Measurements from ENCODE around the gene KRT17. TPM values are rescaled to one million over a fixed set of nuclear protein-coding genes. Genes with fewer than 3 reads are reported as not detected.

The KRT17 gene
- total and polyA plus RNA-seq, 9 of the 15 experiments (the other 6 are each of a cell fraction or from before 2014, with no cell fraction given) = 0.23 to 0.25 TPM; not detected in 7

DNA sequence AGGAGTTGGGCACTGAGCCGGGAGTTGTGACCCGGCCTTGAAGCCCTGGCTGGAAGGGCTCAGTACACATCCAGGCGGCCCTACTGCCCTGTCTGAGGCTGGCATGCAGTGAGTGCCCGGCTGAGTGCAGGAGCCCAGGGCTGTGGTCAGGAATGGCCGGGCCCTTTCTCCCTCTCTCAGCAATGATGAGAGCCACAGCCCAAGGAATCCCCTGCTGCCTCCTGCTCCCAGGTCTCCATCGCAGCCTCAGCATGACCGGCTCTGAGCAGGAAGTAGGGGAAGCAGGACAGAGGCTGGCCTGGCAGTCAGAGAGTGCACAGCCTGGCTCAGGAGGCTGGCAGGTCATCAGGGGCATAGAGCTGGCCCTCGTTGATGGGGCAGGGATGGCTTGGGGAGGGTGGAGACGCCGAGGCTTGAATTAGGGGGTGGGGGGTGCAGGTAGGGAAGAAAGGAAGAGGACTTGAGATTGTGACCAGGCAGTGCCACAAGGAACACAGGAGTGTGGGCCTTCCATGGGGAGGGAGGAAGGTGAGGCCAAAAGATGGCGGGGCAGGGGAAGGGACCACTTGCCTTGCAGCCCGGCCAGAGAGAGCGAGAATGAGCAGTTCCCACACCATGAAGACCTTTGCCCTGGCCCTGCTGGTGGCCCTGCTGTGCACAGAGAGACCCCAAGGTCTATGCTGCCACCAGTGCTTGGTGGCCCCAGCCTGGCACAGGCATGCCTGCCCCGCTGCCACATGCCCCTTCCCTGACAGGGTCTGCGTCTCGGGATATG is 32.1 kb upstream of the KRT17 start:
- ChIA-PET POLR2A (interaction anchor here (0.6 kb wide), 2 partner anchors 77 to 174 kb away, joined by 3 read pairs; no protein-coding TSS in a partner anchor), CTCF (ENCODE audit: low intra/inter-chr PET ratio) (interaction anchor here (0.6 kb wide), 1 partner anchor 837 kb away, joined by 3 read pairs; no protein-coding TSS in a partner anchor)
- Histone ChIP-seq H3K4me2 (ENCODE audit: insufficient read depth, low read length) (no peak overlapping the region), H3K4me3 (no peak overlapping the region), H3K36me3 (ENCODE audit: control insufficient read depth, insufficient read depth, low read length) (no peaks in the 10 kb centered on the region), H2AFZ (ENCODE audit: low read depth, low read length) (no peak overlapping the region), H3K9me3 (replicated peaks; ENCODE audit: control insufficient read depth, insufficient read depth, low read depth, low read length) (no peaks in the 10 kb centered on the region), H3K27me3 (ENCODE audit: control insufficient read depth in 2 of 2, insufficient read depth in 2 of 2, low read length in 2 of 2) (peaks cover 2 to 20% of the 10 kb centered on the region in 2 experiments; a peak in 2 of 5 replicates), H3K9me1 (ENCODE audit: control insufficient read depth, insufficient read depth, low read length) (no peaks in the 10 kb centered on the region), H3K79me2 (ENCODE audit: control insufficient read depth, insufficient read depth, low read length) (no peaks in the 10 kb centered on the region), H4K20me1 (replicated peaks; ENCODE audit: control insufficient read depth, insufficient read depth, low read length) (0 out of 2 replicates have a peak, but pooled peaks cover 3% of the 10 kb centered on the region), H3K9ac (ENCODE audit: insufficient read depth in 1 of 2, low read depth in 2 of 2, low read length in 2 of 2) (peak overlapping the region in 1 of 2 experiments; percentile 19; a peak in 1 of 4 replicates), H3K27ac (ENCODE audit: extremely low read depth, low read depth, low read length) (no peak overlapping the region), H3K4me1 (replicated peaks in 1 of 2; ENCODE audit: control insufficient read depth in 2 of 2, insufficient read depth in 2 of 2, low read length in 2 of 2) (peaks cover 0 to 40% of the 10 kb centered on the region in 2 experiments; a peak in 2 of 5 replicates)
- FAIRE-seq = no peak
- ATAC-seq = no peak
- intact Hi-C loops (cut with micrococcal nuclease) = no loop called here
- TF ChIP-seq JUNB (CRISPR knock-in tag; conservative IDR thresholded peaks at IDR 0.05) = no peak
- TF ChIP-seq ESRRA (IDR thresholded peaks at IDR 0.05; ENCODE audit: borderline replicate concordance, low read depth) = no peak
- BruUV-seq (replicated peaks) = no TSS peak
- no peak for DNase-seq (ENCODE audit: extremely low read depth in 1 of 4, low spot score in 3 of 4)
- WGBS (ENCODE audit: insufficient coverage, low coverage, missing lambda C conversion rate) = 20% methylated on average over 15 of the region's 16 CpGs
- in situ Hi-C loops (cut with MboI) = loop anchor here (25.0 kb wide), 1 partner anchor 1044 kb away; no protein-coding TSS in a partner anchor

- Histone ChIP-seq H3K27ac (ENCODE audit: extremely low read depth, low read depth, low read length) (no peak overlapping the region), H3K9me1 (ENCODE audit: control insufficient read depth, insufficient read depth, low read length) (no peaks in the 10 kb centered on the region), H2AFZ (ENCODE audit: low read depth, low read length) (no peak overlapping the region), H3K4me1 (replicated peaks in 1 of 2; ENCODE audit: control insufficient read depth in 2 of 2, insufficient read depth in 2 of 2, low read length in 2 of 2) (peaks cover 0 to 48% of the 10 kb centered on the region in 2 experiments; a peak in 2 of 5 replicates), H3K36me3 (ENCODE audit: control insufficient read depth, insufficient read depth, low read length) (no peaks in the 10 kb centered on the region), H4K20me1 (replicated peaks; ENCODE audit: control insufficient read depth, insufficient read depth, low read length) (0 out of 2 replicates have a peak, but pooled peaks cover 3% of the 10 kb centered on the region), H3K4me2 (ENCODE audit: insufficient read depth, low read length) (no peak overlapping the region), H3K9ac (ENCODE audit: insufficient read depth in 1 of 2, low read depth in 2 of 2, low read length in 2 of 2) (peak overlapping the region in 1 of 2 experiments; percentile 19; a peak in 2 of 4 replicates), H3K27me3 (ENCODE audit: control insufficient read depth in 2 of 2, insufficient read depth in 2 of 2, low read length in 2 of 2) (peaks cover 2 to 20% of the 10 kb centered on the region in 2 experiments; a peak in 2 of 5 replicates), H3K9me3 (replicated peaks; ENCODE audit: control insufficient read depth, insufficient read depth, low read depth, low read length) (no peaks in the 10 kb centered on the region), H3K79me2 (ENCODE audit: control insufficient read depth, insufficient read depth, low read length) (no peaks in the 10 kb centered on the region), H3K4me3 (no peak overlapping the region)
- FAIRE-seq (no peak), ATAC-seq (peak; percentile 31; the same call in 2 of the 3 replicates), DNase-seq (ENCODE audit: extremely low read depth in 1 of 4, low spot score in 3 of 4) (no peak)
- BruUV-seq (replicated peaks) = no TSS peak
- no peak for TF ChIP-seq PRMT5 (CRISPR knock-in tag; IDR thresholded peaks at IDR 0.05)
- peak; percentile 42; the same call in 1 of the 2 replicates for TF ChIP-seq NFIC (IDR thresholded peaks at IDR 0.05)
- ChIA-PET CTCF (ENCODE audit: low intra/inter-chr PET ratio) (interaction anchor here (1.0 kb wide), 1 partner anchor 105 kb away, joined by 3 read pairs; no protein-coding TSS in a partner anchor), POLR2A (interaction anchor here (0.6 to 0.9 kb wide), 5 partner anchors 22 to 1285 kb away, joined by 3 read pairs; no protein-coding TSS in a partner anchor)
- 11% methylated on average over 18 of the region's 18 CpGs for WGBS (ENCODE audit: insufficient coverage, low coverage, missing lambda C conversion rate)
- in situ Hi-C loops (cut with MboI) (loop anchor here (25.0 kb wide), 1 partner anchor 1043 kb away; no protein-coding TSS in a partner anchor), intact Hi-C loops (cut with micrococcal nuclease) (no loop called here)
These were observed 31.3 kb upstream of the KRT17 start for GRCh38 chr17:41655611-41656111.
